Measurements from ENCODE around the gene HNRNPA2B1.
A peak's percentile ranks its signal among the peaks of the same experiment; 100 is the strongest.

The HNRNPA2B1 gene

GRCh38 chr7:26181474-26182227 is 18.9 kb downstream of the HNRNPA2B1 start:
- Histone ChIP-seq H3K27me3 (replicated peaks; ENCODE audit: insufficient read depth, low read length) (no peaks in the 10 kb centered on the region), H3F3A (ENCODE audit: insufficient read depth, low read length) (peaks cover 85% of the 10 kb centered on the region)

DNA sequence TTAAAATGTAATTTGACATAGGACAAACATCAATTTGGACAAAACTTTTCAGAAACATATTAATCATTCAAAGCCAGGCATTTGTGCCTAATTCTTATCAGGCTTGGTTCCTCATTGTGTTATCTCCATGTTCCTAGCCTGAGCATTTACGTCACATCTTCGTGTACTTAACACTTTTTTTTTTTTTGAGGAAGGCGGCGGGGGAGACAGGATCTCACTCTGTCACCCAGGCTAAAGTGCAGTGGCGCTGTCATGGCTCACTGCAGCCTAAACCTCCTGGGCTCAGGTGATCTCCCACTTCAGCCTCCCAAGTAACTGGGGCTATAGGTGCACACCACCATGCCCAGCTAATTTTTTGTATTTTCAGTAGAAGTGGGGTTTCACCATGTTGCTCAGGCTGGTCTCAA is 19.8 kb downstream of the HNRNPA2B1 start:
- H2AFZ ChIP-seq (ENCODE audit: low read length): no peak overlapping the region
- H3K4me2 ChIP-seq (ENCODE audit: low read depth, low read length): no peak overlapping the region
- no peaks in the 10 kb centered on the region for H3K9me3 ChIP-seq (replicated peaks; ENCODE audit: insufficient read depth, low read length)
- H4K20me1 ChIP-seq (ENCODE audit: insufficient read depth, low read length): peaks cover 5% of the 10 kb centered on the region; the same call in 1 of the 2 replicates
- H3K79me2 ChIP-seq (ENCODE audit: low read length): peaks cover 22% of the 10 kb centered on the region
- H3K27me3 ChIP-seq (replicated peaks; ENCODE audit: insufficient read depth, low read length): no peaks in the 10 kb centered on the region
- peaks cover 5% of the 10 kb centered on the region for H3K36me3 ChIP-seq (replicated peaks; ENCODE audit: insufficient read depth, low read length)
- TF ChIP-seq EZH2phosphoT487 (IDR thresholded peaks at IDR 0.05; ENCODE audit: low read length) (no peak), EZH2 (optimal IDR thresholded peaks at IDR 0.05; ENCODE audit: low read depth, low read length) (no peak), CTCF (IDR thresholded peaks at IDR 0.05; ENCODE audit: low read length) (no peak)
- no peak overlapping the region for H3K4me3 ChIP-seq (ENCODE audit: low read length)
- no peak for DNase-seq
- peaks cover 9% of the 10 kb centered on the region for H3K4me1 ChIP-seq (ENCODE audit: low read length)
- no peak overlapping the region for H3K27ac ChIP-seq (ENCODE audit: low read length)
- no peaks in the 10 kb centered on the region for H3K9me2 ChIP-seq (replicated peaks; ENCODE audit: insufficient read depth, low read length)
- no peak overlapping the region for H3K9ac ChIP-seq (ENCODE audit: low read length)
- H3F3A ChIP-seq (ENCODE audit: insufficient read depth, low read length): peaks cover 79% of the 10 kb centered on the region

More at GRCh38 chr7:26181474-26182227, 18.9 kb downstream of the HNRNPA2B1 start:
- H3K9me3 ChIP-seq (replicated peaks; ENCODE audit: insufficient read depth, low read length): no peaks in the 10 kb centered on the region
- H3K27ac ChIP-seq (ENCODE audit: low read length): peak overlapping the region; percentile 4; the same call in 1 of the 2 replicates
- no peak overlapping the region for H2AFZ ChIP-seq (ENCODE audit: low read length)
- TF ChIP-seq CTCF (IDR thresholded peaks at IDR 0.05; ENCODE audit: low read length): no peak
- TF ChIP-seq EZH2 (optimal IDR thresholded peaks at IDR 0.05; ENCODE audit: low read depth, low read length): no peak
- peaks cover 15% of the 10 kb centered on the region for H3K4me1 ChIP-seq (ENCODE audit: low read length)
- H3K36me3 ChIP-seq (replicated peaks; ENCODE audit: insufficient read depth, low read length): peaks cover 5% of the 10 kb centered on the region
- peaks cover 26% of the 10 kb centered on the region for H3K79me2 ChIP-seq (ENCODE audit: low read length)
- no peaks in the 10 kb centered on the region for H3K9me2 ChIP-seq (replicated peaks; ENCODE audit: insufficient read depth, low read length)
- H3K9ac ChIP-seq (ENCODE audit: low read length): no peak overlapping the region
- no peak overlapping the region for H3K4me2 ChIP-seq (ENCODE audit: low read depth, low read length)
- DNase-seq: no peak
- H3K4me3 ChIP-seq (ENCODE audit: low read length): no peak overlapping the region
- H4K20me1 ChIP-seq (ENCODE audit: insufficient read depth, low read length): peaks cover 9% of the 10 kb centered on the region

GRCh38 chr7:26179826-26180497 is 20.6 kb downstream of the HNRNPA2B1 start:
- Histone ChIP-seq H3K9ac (ENCODE audit: low read length) (no peak overlapping the region), H3F3A (ENCODE audit: insufficient read depth, low read length) (peaks cover 71% of the 10 kb centered on the region), H3K4me1 (ENCODE audit: low read length) (peaks cover under 1% of the 10 kb centered on the region; the same call in 1 of the 2 replicates), H3K27ac (ENCODE audit: low read length) (no peak overlapping the region), H3K9me2 (replicated peaks; ENCODE audit: insufficient read depth, low read length) (no peaks in the 10 kb centered on the region), H3K36me3 (replicated peaks; ENCODE audit: insufficient read depth, low read length) (peaks cover under 1% of the 10 kb centered on the region), H3K4me3 (ENCODE audit: low read length) (no peak overlapping the region), H4K20me1 (ENCODE audit: insufficient read depth, low read length) (peaks cover 2% of the 10 kb centered on the region; the same call in 1 of the 2 replicates), H3K4me2 (ENCODE audit: low read depth, low read length) (no peak overlapping the region), H3K9me3 (replicated peaks; ENCODE audit: insufficient read depth, low read length) (no peaks in the 10 kb centered on the region), H3K27me3 (replicated peaks; ENCODE audit: insufficient read depth, low read length) (no peaks in the 10 kb centered on the region), H2AFZ (ENCODE audit: low read length) (no peak overlapping the region), H3K79me2 (ENCODE audit: low read length) (peaks cover 25% of the 10 kb centered on the region)
- no peak for TF ChIP-seq CTCF (IDR thresholded peaks at IDR 0.05; ENCODE audit: low read length)
- no peak for DNase-seq

Data from MM.1S (cell line).